ENCODE results near the gene APC2.
"Not testable (repeated sequence)": the region's sequence is repeated elsewhere in the genome, so short reads cannot be mapped to it uniquely, and the experiment has no call there.

APC2 gene

GRCh38 chr19:1497578-1498235 lies 47.8 kb downstream of the APC2 start:
- no peak for DNase-seq

GRCh38 chr19:1499231-1499630 lies 49.3 kb downstream of the APC2 start:
- not testable (repeated sequence) for DNase-seq

GRCh38 chr19:1501200-1501595 lies 51.3 kb downstream of the APC2 start:
- no peak for DNase-seq

- DNase-seq: no peak
Observed at GRCh38 chr19:1502433-1503088, 52.6 kb downstream of the APC2 start.

GRCh38 chr19:1503089-1503924 lies 53.4 kb downstream of the APC2 start:
- peak; percentile 24 for DNase-seq

- DNase-seq: no peak
Observed at GRCh38 chr19:1503925-1504773, 54.2 kb downstream of the APC2 start.

GRCh38 chr19:1505012-1505411 lies 55.1 kb downstream of the APC2 start:
- no peak for DNase-seq

GRCh38 chr19:1505991-1506881 lies 56.3 kb downstream of the APC2 start:
- DNase-seq: no peak

GRCh38 chr19:1507192-1507660 lies 57.3 kb downstream of the APC2 start:
- DNase-seq: no peak

- DNase-seq: peak; percentile 95
Observed at GRCh38 chr19:1507763-1508506, 58.0 kb downstream of the APC2 start.

- DNase-seq: no peak
Observed at GRCh38 chr19:1508507-1508856, 58.6 kb downstream of the APC2 start.

GRCh38 chr19:1509602-1510441 lies 59.9 kb downstream of the APC2 start:
- DNase-seq: no peak

- DNase-seq: no peak
Observed at GRCh38 chr19:1510442-1510806, 60.5 kb downstream of the APC2 start.

GRCh38 chr19:1510807-1511206 lies 60.9 kb downstream of the APC2 start:
- DNase-seq: no peak

- no peak for DNase-seq
Observed at GRCh38 chr19:1511318-1512317, 61.7 kb downstream of the APC2 start.

- peak; percentile 65 for DNase-seq
Observed at GRCh38 chr19:1512671-1513498, 63.0 kb downstream of the APC2 start, which contains the start of gene ADAMTSL5. TSS of gene ADAMTSL5 (minus strand) at chr19:1513019. CDS start at chr19:1510943, 2,076 bp downstream.
